ENCODE results near the gene KIF3B. TPM values are rescaled to one million over a fixed set of nuclear protein-coding genes. Genes with fewer than 3 reads are reported as not detected.

The KIF3B gene
- total and polyA plus RNA-seq, 2 of the 13 experiments (the other 11 are each of a cell fraction or from before 2014, with no cell fraction given) = 23.6 to 28.8 TPM

GRCh38 chr20:32234135-32234808, 43.2 kb upstream of the KIF3B start (continued):
- TF ChIP-seq RBM39 (IDR thresholded peaks at IDR 0.05; ENCODE audit: low read depth, low read length, poor library complexity, severe bottlenecking) = no peak
- TF ChIP-seq ZNF737 (CRISPR knock-in tag; IDR thresholded peaks at IDR 0.05; ENCODE audit: borderline replicate concordance) = no peak
- no peak for TF ChIP-seq HOXA3 (CRISPR knock-in tag; IDR thresholded peaks at IDR 0.05)

GRCh38 chr20:32235331-32236047, 42.0 kb upstream of the KIF3B start:
- Histone ChIP-seq H3K79me2 (ENCODE audit: insufficient read depth, low read length) (no peaks in the 10 kb centered on the region), H3K4me3 (replicated peaks in 1 of 3; ENCODE audit: insufficient read depth in 1 of 3, low read depth in 2 of 3, low read length in 3 of 3) (no peak overlapping the region), H3K36me3 (replicated peaks in 1 of 2; ENCODE audit: control insufficient read depth in 1 of 2, insufficient read depth in 2 of 2, low read length in 2 of 2) (peaks cover 20 to 48% of the 10 kb centered on the region in 2 experiments), H3K4me1 (ENCODE audit: insufficient read depth, low read length) (peaks cover 29% of the 10 kb centered on the region), H2AFZ (ENCODE audit: low read length) (no peak overlapping the region), H3K4me2 (ENCODE audit: low read depth, low read length) (peak overlapping the region; percentile 34), H3K9me3 (ENCODE audit: low read length) (no peaks in the 10 kb centered on the region), H4K20me1 (ENCODE audit: insufficient read depth, low read length) (no peaks in the 10 kb centered on the region), H3K27me3 (ENCODE audit: control insufficient read depth in 1 of 2, insufficient read depth in 2 of 2, low read length in 2 of 2) (no peaks in the 10 kb centered on the region), H3K9ac (ENCODE audit: insufficient read depth, low read depth, low read length) (no peak overlapping the region), H3K27ac (ENCODE audit: extremely low read length, insufficient read depth, low read length) (peak overlapping the region; percentile 55)
- DNase-seq (ENCODE audit: low spot score) (peak; percentile 54), ATAC-seq (peak; percentile 69), FAIRE-seq (peak; percentile 90)
- in situ Hi-C loops (cut with HindIII; ENCODE audit: extremely low pct_ligation_motif_present, low pct_unique_long_range_greater_than_20kb) = no loop called here
- ChIA-PET CTCF (ENCODE audit: low intra/inter-chr PET ratio, low total read pairs) (no interaction called here), POLR2A (interaction anchor here (0.7 to 1.9 kb wide), 6 partner anchors 9 to 124 kb away, joined by 3 to 19 read pairs (median 4); partner anchors contain the start of gene ASXL1)
- intact Hi-C loops (cut with micrococcal nuclease; ENCODE audit: unreplicated experiment) = no loop called here
- WGBS (ENCODE audit: low lambda C conversion rate) = 95% methylated on average over 6 of the region's 6 CpGs
- BruUV-seq (replicated peaks) = no TSS peak
- TF ChIP-seq SAP130 (CRISPR knock-in tag; IDR thresholded peaks at IDR 0.05; ENCODE audit: low read depth) (peak; percentile 73), ZBTB4 (CRISPR knock-in tag; IDR thresholded peaks at IDR 0.05; ENCODE audit: borderline replicate concordance) (0 out of 2 replicates have a peak, but pooled peaks have one; percentile 36), ZNF224 (CRISPR knock-in tag; IDR thresholded peaks at IDR 0.05) (0 out of 2 replicates have a peak, but pooled peaks have one; percentile 64), RXRA (CRISPR knock-in tag; IDR thresholded peaks at IDR 0.05) (peak; percentile 49; the same call in 1 of the 2 replicates), TBX3 (IDR thresholded peaks at IDR 0.05; ENCODE audit: borderline replicate concordance) (no peak), NFKBIZ (CRISPR knock-in tag; IDR thresholded peaks at IDR 0.05) (no peak), MAFG (CRISPR knock-in tag; IDR thresholded peaks at IDR 0.05) (peak; percentile 85; the same call in 1 of the 2 replicates), TFDP2 (CRISPR knock-in tag; IDR thresholded peaks at IDR 0.05) (no peak), MYPOP (CRISPR knock-in tag; IDR thresholded peaks at IDR 0.05) (no peak), ZNF703 (CRISPR knock-in tag; IDR thresholded peaks at IDR 0.05; ENCODE audit: borderline replicate concordance) (0 out of 2 replicates have a peak, but pooled peaks have one; percentile 47), MAFK (conservative IDR thresholded peaks at IDR 0.05 in 1 of 2, IDR thresholded peaks at IDR 0.05 in 1 of 2; ENCODE audit: low read length in 2 of 2) (peak; percentile 99 to 100), BHLHE40 (IDR thresholded peaks at IDR 0.05; ENCODE audit: low read length) (no peak), ZNF572 (CRISPR knock-in tag; IDR thresholded peaks at IDR 0.05) (peak; percentile 24; the same call in 1 of the 2 replicates), CEBPG (CRISPR knock-in tag; IDR thresholded peaks at IDR 0.05) (no peak)
